Calu3 (cell line): ENCODE results near the gene SFMBT2. TPM values are rescaled to one million over a fixed set of nuclear protein-coding genes. Genes with fewer than 3 reads are reported as not detected.

Source experiments
- BruUV-seq: library from RNA; stranded (reverse); fragments of 400-500 nt; replicated peaks from 2 replicates; lab custom pipeline; 2021; lab: Mats Ljungman, UMichigan
- CTCF ChIA-PET: fragments of 300-600 bp; sonication (Branson Sonifier 250); formaldehyde crosslinking; loops from one replicate; lab custom pipeline; 2022; ENCODE audit warnings: antibody characterized with exemption; lab: Charles Lee
- DNase-seq: peaks from one replicate; pipeline ENCODE4 v3.0.0; 2022
- H3K27ac Mint-ChIP-seq: one replicate; pipeline ENCODE4 v1.8.0; 2022; ENCODE audit warnings: mixed read lengths; ENCODE audit not compliant: unreplicated experiment
- H3K27me3 Mint-ChIP-seq: one replicate; pipeline ENCODE4 v1.8.0; 2022; ENCODE audit warnings: mixed read lengths; ENCODE audit not compliant: unreplicated experiment
- H3K36me3 Mint-ChIP-seq: one replicate; pipeline ENCODE4 v1.8.0; 2022; ENCODE audit warnings: mild to moderate bottlenecking, moderate library complexity, mixed read lengths; ENCODE audit not compliant: insufficient read depth, unreplicated experiment
- H3K4me1 Mint-ChIP-seq: one replicate; pipeline ENCODE4 v1.8.0; 2022; ENCODE audit warnings: mild to moderate bottlenecking, low read depth, mixed read lengths; ENCODE audit not compliant: unreplicated experiment
- H3K4me3 Mint-ChIP-seq: one replicate; pipeline ENCODE4 v1.8.0; 2022; ENCODE audit warnings: mild to moderate bottlenecking, low read depth, moderate library complexity, mixed read lengths; ENCODE audit not compliant: unreplicated experiment
- H3K9me3 Mint-ChIP-seq: one replicate; pipeline ENCODE4 v1.8.0; 2022; ENCODE audit warnings: low read depth, mixed read lengths; ENCODE audit not compliant: unreplicated experiment
- intact Hi-C: fragments of 100-400 bp; cut with micrococcal nuclease; formaldehyde crosslinking; loops from one replicate; pipeline ENCODE4 v1.10.0; 2022; ENCODE audit not compliant: unreplicated experiment
- total RNA-seq: library from RNA; stranded (reverse); gene quantifications from 2 replicates; pipeline ENCODE4 v1.2.3, GENCODE V29; 2022
- TF ChIP-seq, protein P1 (sequence below): fragments of 200-600 bp; IDR thresholded peaks from one replicate; pipeline ENCODE4 v1.8.0; 2022; ENCODE audit warnings: antibody characterized with exemption; ENCODE audit not compliant: unreplicated experiment

Gene SFMBT2
- total RNA-seq, 1 experiment from 2014 or later: 0.64 TPM

DNA sequence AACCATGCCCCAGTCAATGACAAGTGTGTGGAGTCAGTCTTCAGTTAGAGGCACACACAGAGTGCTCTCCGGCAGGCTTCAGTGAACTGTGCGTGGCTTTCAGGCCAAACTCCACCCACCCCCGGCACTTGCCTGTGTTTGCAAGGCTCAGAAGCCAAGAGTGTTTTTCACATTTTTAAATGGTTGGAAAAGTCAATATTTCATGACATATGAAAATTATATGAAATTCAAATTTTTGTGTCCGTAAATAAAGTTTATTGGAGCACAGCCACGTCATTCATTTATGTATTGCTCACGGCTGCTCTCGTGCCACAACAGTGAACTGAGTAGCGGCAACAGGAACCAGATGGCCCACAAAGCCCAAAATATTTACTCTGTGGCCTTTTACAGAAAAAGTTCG is 104.7 kb downstream of the SFMBT2 start:
- TF ChIP-seq, protein P1, sequence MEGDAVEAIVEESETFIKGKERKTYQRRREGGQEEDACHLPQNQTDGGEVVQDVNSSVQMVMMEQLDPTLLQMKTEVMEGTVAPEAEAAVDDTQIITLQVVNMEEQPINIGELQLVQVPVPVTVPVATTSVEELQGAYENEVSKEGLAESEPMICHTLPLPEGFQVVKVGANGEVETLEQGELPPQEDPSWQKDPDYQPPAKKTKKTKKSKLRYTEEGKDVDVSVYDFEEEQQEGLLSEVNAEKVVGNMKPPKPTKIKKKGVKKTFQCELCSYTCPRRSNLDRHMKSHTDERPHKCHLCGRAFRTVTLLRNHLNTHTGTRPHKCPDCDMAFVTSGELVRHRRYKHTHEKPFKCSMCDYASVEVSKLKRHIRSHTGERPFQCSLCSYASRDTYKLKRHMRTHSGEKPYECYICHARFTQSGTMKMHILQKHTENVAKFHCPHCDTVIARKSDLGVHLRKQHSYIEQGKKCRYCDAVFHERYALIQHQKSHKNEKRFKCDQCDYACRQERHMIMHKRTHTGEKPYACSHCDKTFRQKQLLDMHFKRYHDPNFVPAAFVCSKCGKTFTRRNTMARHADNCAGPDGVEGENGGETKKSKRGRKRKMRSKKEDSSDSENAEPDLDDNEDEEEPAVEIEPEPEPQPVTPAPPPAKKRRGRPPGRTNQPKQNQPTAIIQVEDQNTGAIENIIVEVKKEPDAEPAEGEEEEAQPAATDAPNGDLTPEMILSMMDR: no peak
- Mint-ChIP-seq H3K27ac (no peak overlapping the region), H3K4me1 (no peaks in the 10 kb centered on the region), H3K36me3 (no peaks in the 10 kb centered on the region), H3K9me3 (no peaks in the 10 kb centered on the region), H3K4me3 (no peak overlapping the region), H3K27me3 (peaks cover 59% of the 10 kb centered on the region)
- intact Hi-C loops: no loop called here
- CTCF ChIA-PET: no interaction called here
- no TSS peak for BruUV-seq
- DNase-seq: no peak

DNA sequence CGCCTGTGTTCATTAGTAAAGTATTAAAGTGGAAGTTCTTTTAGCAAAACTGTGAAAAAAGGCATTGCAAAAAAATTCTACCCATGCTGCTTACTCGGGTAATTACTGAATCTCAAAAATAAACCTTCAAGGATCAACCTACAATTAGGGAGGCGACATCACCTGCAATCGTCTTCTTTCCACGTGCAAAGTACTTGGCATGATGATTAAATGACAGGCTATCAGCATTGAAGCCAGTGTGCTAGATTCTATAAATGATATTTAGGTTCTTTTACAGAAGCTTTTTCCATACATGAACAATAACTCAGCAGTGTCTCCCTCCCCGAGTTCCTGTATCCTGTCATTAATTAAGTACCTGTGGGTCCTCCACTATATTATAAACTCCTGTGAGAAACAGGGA is 105.8 kb downstream of the SFMBT2 start:
- no TSS peak for BruUV-seq
- H3K27me3 Mint-ChIP-seq: peaks cover 68% of the 10 kb centered on the region

DNA sequence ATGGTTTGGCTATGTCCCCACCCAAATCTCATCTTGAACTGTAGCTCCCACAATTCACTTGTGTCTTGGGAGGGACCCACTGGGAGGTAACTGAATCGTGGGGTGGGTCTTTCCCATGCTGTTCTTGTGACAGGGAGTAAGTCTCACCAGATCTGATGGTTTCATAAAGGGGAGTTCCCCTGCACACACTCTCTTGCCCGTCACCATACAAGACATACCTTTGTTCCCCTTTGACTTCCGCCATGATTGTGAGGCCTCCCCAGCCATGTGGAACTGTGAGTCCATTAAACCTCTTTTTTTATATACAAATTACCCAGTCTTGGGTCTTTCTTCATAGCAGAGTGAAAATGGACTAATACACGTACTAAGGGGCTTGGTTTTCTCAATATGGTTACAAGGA is 106.7 kb downstream of the SFMBT2 start:
- H3K36me3 Mint-ChIP-seq: no peaks in the 10 kb centered on the region
- H3K4me1 Mint-ChIP-seq: no peaks in the 10 kb centered on the region
- H3K9me3 Mint-ChIP-seq: no peaks in the 10 kb centered on the region
- peaks cover 68% of the 10 kb centered on the region for H3K27me3 Mint-ChIP-seq
- no peak for DNase-seq
- TF ChIP-seq, protein P1: no peak
- no peak overlapping the region for H3K27ac Mint-ChIP-seq
- BruUV-seq: no TSS peak
- CTCF ChIA-PET: no interaction called here
- intact Hi-C loops: no loop called here
- no peak overlapping the region for H3K4me3 Mint-ChIP-seq

More for the DNA sequence above, 105.8 kb downstream of the SFMBT2 start:
- CTCF ChIA-PET: no interaction called here
- Mint-ChIP-seq H3K36me3 (no peaks in the 10 kb centered on the region), H3K9me3 (no peaks in the 10 kb centered on the region), H3K27ac (no peak overlapping the region), H3K4me1 (no peaks in the 10 kb centered on the region), H3K4me3 (no peak overlapping the region)
- TF ChIP-seq, protein P1: no peak
- no peak for DNase-seq
- intact Hi-C loops: no loop called here

DNA sequence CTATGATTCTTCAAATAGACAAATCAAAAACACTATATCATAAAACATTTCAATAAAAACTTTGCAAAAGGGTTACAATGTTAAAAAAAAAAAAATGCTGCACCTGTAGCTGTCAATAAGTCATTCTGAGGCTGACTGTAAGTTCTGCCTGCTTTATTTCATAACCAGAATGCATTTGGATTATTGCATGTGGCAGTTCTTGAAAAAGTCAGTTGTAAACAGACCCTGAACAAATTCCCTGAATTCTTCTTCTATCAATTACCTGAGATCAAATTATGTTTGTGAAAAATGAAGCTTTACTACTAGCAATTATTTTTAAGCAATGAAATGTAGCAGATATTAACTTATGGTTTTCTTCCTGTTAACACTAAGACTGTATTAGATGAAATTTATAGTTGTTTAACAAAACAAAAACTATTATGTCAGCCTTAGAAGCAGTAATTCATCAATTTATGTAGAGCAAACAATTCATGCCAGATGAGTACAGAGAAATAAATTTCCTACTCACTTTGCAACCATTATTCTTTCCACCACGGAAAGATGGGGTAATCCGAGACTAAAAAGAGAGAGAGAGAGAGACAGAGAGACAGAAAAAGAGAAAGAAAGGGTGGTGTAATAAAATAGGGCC is 107.8 kb downstream of the SFMBT2 start:
- Mint-ChIP-seq H3K36me3 (no peaks in the 10 kb centered on the region), H3K4me3 (no peak overlapping the region), H3K27ac (no peak overlapping the region), H3K9me3 (no peaks in the 10 kb centered on the region), H3K27me3 (peaks cover 78% of the 10 kb centered on the region), H3K4me1 (no peaks in the 10 kb centered on the region)
- CTCF ChIA-PET: no interaction called here
- no peak for DNase-seq
- intact Hi-C loops: no loop called here
- no TSS peak for BruUV-seq
- TF ChIP-seq, protein P1: no peak
